GM12801 (cell line): ENCODE measurements around the gene WNT2.

Experiments used
- CTCF ChIP-seq: IDR thresholded peaks from one replicate; pipeline ENCODE4 v1.5.1; 2011; ENCODE audit warnings: control low read depth; ENCODE audit not compliant: insufficient read length; ENCODE audit errors: extremely low read depth

WNT2 gene

GRCh38 chr7:117259615-117260014 lies 63.2 kb downstream of the WNT2 start:
- TF ChIP-seq CTCF = no peak

DNA sequence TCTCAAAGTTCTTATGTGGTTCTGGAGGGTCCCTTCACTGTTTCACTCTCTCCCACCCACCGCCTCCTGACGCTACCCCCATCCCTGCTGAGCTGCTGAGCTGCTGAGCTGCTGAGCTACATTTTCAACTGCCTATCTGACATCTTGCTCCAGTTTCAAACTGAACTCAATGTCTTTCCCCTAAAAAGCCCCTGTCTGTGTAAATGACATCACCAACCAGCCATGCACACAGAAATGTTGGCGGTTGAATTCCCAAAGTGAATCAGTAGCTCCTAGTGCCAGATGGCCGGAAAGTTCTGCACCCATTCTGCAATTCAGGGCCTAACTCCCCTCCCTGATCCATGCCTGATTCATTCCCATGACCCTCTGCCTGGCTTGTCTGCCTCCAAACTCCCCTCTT lies 71.2 kb downstream of the WNT2 start:
- no peak for TF ChIP-seq CTCF

DNA sequence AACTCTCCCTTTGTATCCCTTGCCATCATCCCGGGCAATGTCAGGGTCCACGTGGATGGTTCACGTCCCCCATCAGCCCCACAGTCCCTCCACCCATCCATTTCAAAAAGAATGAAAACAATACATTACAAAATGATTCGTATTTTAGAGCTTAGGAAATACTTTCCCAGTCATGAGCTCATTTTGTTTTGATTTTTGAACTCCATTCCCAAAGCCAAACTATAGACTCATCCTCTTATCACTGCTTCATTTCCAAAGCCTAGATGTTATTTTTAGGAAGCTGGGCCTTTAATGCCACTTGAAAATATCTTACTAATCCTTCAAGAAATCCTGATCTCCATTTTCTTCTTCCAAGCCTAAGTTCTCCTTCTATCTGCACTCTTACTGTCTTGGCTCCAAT lies 72.1 kb downstream of the WNT2 start:
- TF ChIP-seq CTCF = no peak

- TF ChIP-seq CTCF = no peak
These were observed 72.6 kb downstream of the WNT2 start for GRCh38 chr7:117250245-117250644.

- TF ChIP-seq CTCF = no peak
These were observed 73.2 kb downstream of the WNT2 start for GRCh38 chr7:117249696-117250095.

- TF ChIP-seq CTCF = no peak
These were observed 74.0 kb downstream of the WNT2 start for GRCh38 chr7:117248829-117249228.

DNA sequence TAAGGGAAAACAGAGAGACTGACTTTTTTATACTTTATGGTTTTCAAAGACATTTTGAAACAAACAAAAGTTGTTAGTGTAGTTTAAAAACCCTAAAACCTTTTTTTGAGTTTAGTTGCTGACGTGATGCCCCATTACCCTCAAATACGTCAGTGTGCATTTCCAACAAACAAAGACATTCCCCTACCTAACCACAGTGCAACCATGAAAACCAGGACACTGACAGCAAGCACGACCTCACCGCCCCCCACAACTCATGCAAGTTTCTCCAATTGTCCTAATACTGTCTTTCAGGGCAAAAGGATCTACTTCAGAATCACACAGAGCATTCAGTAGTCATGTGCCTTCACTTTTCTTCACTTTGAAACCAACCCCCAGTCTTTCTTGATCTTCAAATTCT lies 75.0 kb downstream of the WNT2 start:
- no peak for TF ChIP-seq CTCF

- no peak for TF ChIP-seq CTCF
These were observed 79.5 kb downstream of the WNT2 start for GRCh38 chr7:117243390-117243789.
